Bone marrow (tissue), 2 donors: Measurements from ENCODE around the gene RASA4B.

Experiments
- DNase-seq, 2 donors: peaks; one replicate each; lab custom pipeline; 2025; lab: John Stamatoyannopoulos, UW

RASA4B gene

GRCh38 chr7:102454468-102454867, 63.1 kb downstream of the RASA4B start:
- DNase-seq, result no peak

- DNase-seq, result no peak
Observed at GRCh38 chr7:102453319-102453718, 64.3 kb downstream of the RASA4B start.

- no peak for DNase-seq
Observed at GRCh38 chr7:102452451-102452850, 65.1 kb downstream of the RASA4B start.

GRCh38 chr7:102451371-102452054, 66.1 kb downstream of the RASA4B start:
- no peak for DNase-seq

- DNase-seq, result peak in 1 of 2 donors; percentile 10
Observed at GRCh38 chr7:102450242-102450641, 67.3 kb downstream of the RASA4B start.

- no peak for DNase-seq
Observed at GRCh38 chr7:102449136-102449535, 68.4 kb downstream of the RASA4B start.

GRCh38 chr7:102447311-102447710, 70.3 kb downstream of the RASA4B start:
- no peak for DNase-seq

- DNase-seq, result no peak
Observed at GRCh38 chr7:102446387-102447156, 71.0 kb downstream of the RASA4B start.

- DNase-seq, result no peak
Observed at GRCh38 chr7:102445674-102446071, 71.9 kb downstream of the RASA4B start.

GRCh38 chr7:102444961-102445673, 72.5 kb downstream of the RASA4B start:
- no peak for DNase-seq

GRCh38 chr7:102439963-102440795, 77.4 kb downstream of the RASA4B start:
- no peak for DNase-seq

- DNase-seq, result no peak
Observed at GRCh38 chr7:102436118-102436517, 81.5 kb downstream of the RASA4B start.

- DNase-seq, result peak in 1 of 2 donors; percentile 22
Observed at GRCh38 chr7:102434039-102434486, 83.5 kb downstream of the RASA4B start.

GRCh38 chr7:102433219-102434038, 84.1 kb downstream of the RASA4B start, which contains the start of gene ORAI2:
Gene ORAI2, plus strand, starts transcription at chr7:102433575. Its CDS starts 5,382 bp downstream, at chr7:102438957.
- DNase-seq, result peak; percentile 35 to 59
